Germinal center (tissue), 1 donor: ENCODE data around the gene NOLC1.
"Not testable (repeated sequence)": the region's sequence is repeated elsewhere in the genome, so short reads cannot be mapped to it uniquely, and the experiment has no call there.

Experiments
- DNase-seq: peaks from one replicate; pipeline ENCODE4 v3.0.0; 2012; ENCODE audit warnings: mixed read lengths, low spot score

Gene NOLC1

GRCh38 chr10:102154466-102155116, 2.4 kb downstream of the NOLC1 start:
- no peak for DNase-seq

- no peak for DNase-seq
Measured at GRCh38 chr10:102157224-102157623, 5.0 kb downstream of the NOLC1 start.

- DNase-seq = no peak
Measured at GRCh38 chr10:102159051-102159597, 6.9 kb downstream of the NOLC1 start.

- DNase-seq = no peak
Measured at GRCh38 chr10:102159831-102160230, 7.6 kb downstream of the NOLC1 start.

GRCh38 chr10:102163342-102163989, 11.3 kb downstream of the NOLC1 start:
- no peak for DNase-seq

- DNase-seq = no peak
Measured at GRCh38 chr10:102167861-102168260, 15.7 kb downstream of the NOLC1 start.

- no peak for DNase-seq
Measured at GRCh38 chr10:102170602-102171001, 18.4 kb downstream of the NOLC1 start.

- no peak for DNase-seq
Measured at GRCh38 chr10:102172288-102172687, 20.1 kb downstream of the NOLC1 start.

GRCh38 chr10:102175415-102175814, 23.2 kb downstream of the NOLC1 start:
- DNase-seq = no peak

GRCh38 chr10:102184606-102185005, 32.4 kb downstream of the NOLC1 start:
- DNase-seq = no peak

- DNase-seq = no peak
Measured at GRCh38 chr10:102185272-102185671, 33.1 kb downstream of the NOLC1 start.

- DNase-seq = no peak
Measured at GRCh38 chr10:102185811-102186527, 33.8 kb downstream of the NOLC1 start.

GRCh38 chr10:102188298-102188940, 36.2 kb downstream of the NOLC1 start:
- DNase-seq = no peak

- not testable (repeated sequence) for DNase-seq
Measured at GRCh38 chr10:102188941-102189898, 37.0 kb downstream of the NOLC1 start.

- DNase-seq = no peak
Measured at GRCh38 chr10:102191956-102192355, 39.8 kb downstream of the NOLC1 start.

- DNase-seq = no peak
Measured at GRCh38 chr10:102195296-102195870, 43.2 kb downstream of the NOLC1 start.

GRCh38 chr10:102196893-102197292, 44.7 kb downstream of the NOLC1 start:
- no peak for DNase-seq

- DNase-seq = no peak
Measured at GRCh38 chr10:102198027-102198426, 45.8 kb downstream of the NOLC1 start.

- no peak for DNase-seq
Measured at GRCh38 chr10:102200751-102201640, 48.8 kb downstream of the NOLC1 start.

- no peak for DNase-seq
Measured at GRCh38 chr10:102202386-102202785, 50.2 kb downstream of the NOLC1 start.
